WI38 (cell line): ENCODE results near the gene ARHGAP26.

Experiments
- H3K4me3 ChIP-seq: 2 replicates; pipeline ENCODE4 v1.5.1; 2011; ENCODE audit warnings: low read depth, mild to moderate bottlenecking, control low read depth, low read length
- CTCF ChIP-seq: IDR thresholded peaks from 2 replicates; pipeline ENCODE4 v1.5.1; 2012; ENCODE audit warnings: low read depth, mild to moderate bottlenecking, control low read depth, low read length

ARHGAP26 gene

GRCh38 chr5:142897328-142897727, 127.2 kb downstream of the ARHGAP26 start:
- no peak overlapping the region for H3K4me3 ChIP-seq
- TF ChIP-seq CTCF, result no peak

- no peak for TF ChIP-seq CTCF
- H3K4me3 ChIP-seq, result no peak overlapping the region
These were observed 130.8 kb downstream of the ARHGAP26 start for GRCh38 chr5:142900927-142901326.

GRCh38 chr5:142901476-142902185, 131.5 kb downstream of the ARHGAP26 start:
- no peak overlapping the region for H3K4me3 ChIP-seq
- no peak for TF ChIP-seq CTCF

- H3K4me3 ChIP-seq, result no peak overlapping the region
- TF ChIP-seq CTCF, result no peak
These were observed 132.2 kb downstream of the ARHGAP26 start for GRCh38 chr5:142902186-142902965.

- H3K4me3 ChIP-seq, result no peak overlapping the region
- TF ChIP-seq CTCF, result no peak
These were observed 134.2 kb downstream of the ARHGAP26 start for GRCh38 chr5:142904416-142904815.

- no peak for TF ChIP-seq CTCF
- no peak overlapping the region for H3K4me3 ChIP-seq
These were observed 135.2 kb downstream of the ARHGAP26 start for GRCh38 chr5:142905348-142905747.

GRCh38 chr5:142906863-142907671, 136.9 kb downstream of the ARHGAP26 start:
- no peak for TF ChIP-seq CTCF
- peak overlapping the region; percentile 23 for H3K4me3 ChIP-seq
